Measurements from ENCODE around the gene NUP50.

- TF ChIP-seq CREB5 (CRISPR knock-in tag; IDR thresholded peaks at IDR 0.05; ENCODE audit: low read depth) (no peak), CSDC2 (CRISPR knock-in tag; IDR thresholded peaks at IDR 0.05) (no peak), ZNF565 (CRISPR knock-in tag; conservative IDR thresholded peaks at IDR 0.05; ENCODE audit: low read depth) (no peak), ZFP30 (CRISPR knock-in tag; IDR thresholded peaks at IDR 0.05) (no peak), PATZ1 (CRISPR knock-in tag; IDR thresholded peaks at IDR 0.05; ENCODE audit: borderline replicate concordance) (no peak), GLIS3 (CRISPR knock-in tag; IDR thresholded peaks at IDR 0.05) (no peak), SNAI2 (CRISPR knock-in tag; IDR thresholded peaks at IDR 0.05) (no peak)
- TF ChIP-seq, protein P1, sequence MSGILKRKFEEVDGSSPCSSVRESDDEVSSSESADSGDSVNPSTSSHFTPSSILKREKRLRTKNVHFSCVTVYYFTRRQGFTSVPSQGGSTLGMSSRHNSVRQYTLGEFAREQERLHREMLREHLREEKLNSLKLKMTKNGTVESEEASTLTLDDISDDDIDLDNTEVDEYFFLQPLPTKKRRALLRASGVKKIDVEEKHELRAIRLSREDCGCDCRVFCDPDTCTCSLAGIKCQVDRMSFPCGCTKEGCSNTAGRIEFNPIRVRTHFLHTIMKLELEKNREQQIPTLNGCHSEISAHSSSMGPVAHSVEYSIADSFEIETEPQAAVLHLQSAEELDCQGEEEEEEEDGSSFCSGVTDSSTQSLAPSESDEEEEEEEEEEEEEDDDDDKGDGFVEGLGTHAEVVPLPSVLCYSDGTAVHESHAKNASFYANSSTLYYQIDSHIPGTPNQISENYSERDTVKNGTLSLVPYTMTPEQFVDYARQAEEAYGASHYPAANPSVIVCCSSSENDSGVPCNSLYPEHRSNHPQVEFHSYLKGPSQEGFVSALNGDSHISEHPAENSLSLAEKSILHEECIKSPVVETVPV (CRISPR knock-in tag; IDR thresholded peaks at IDR 0.05): no peak
Measured at GRCh38 chr22:45120931-45121330, 42.8 kb upstream of the NUP50 start.
